ENCODE results near the gene FBXL13. TPM values are rescaled to one million over a fixed set of nuclear protein-coding genes. Genes with fewer than 3 reads are reported as not detected.

The FBXL13 gene
- total and polyA plus RNA-seq, 2 of the 8 experiments (the other 6 are each of a cell fraction or from before 2014, with no cell fraction given), result 1.2 to 2.8 TPM

- H4K20me1 ChIP-seq (replicated peaks in 1 of 2; ENCODE audit: control insufficient read depth in 1 of 2, insufficient read depth in 2 of 2, low read length in 2 of 2), result no peaks in the 10 kb centered on the region
- no peak overlapping the region for H2AFZ ChIP-seq (ENCODE audit: low read length)
- no peak overlapping the region for H3K9ac ChIP-seq (replicated peaks in 1 of 4; ENCODE audit: extremely low read depth in 1 of 4, low read depth in 3 of 4, low read length in 3 of 4)
- no peak overlapping the region for H3K27ac ChIP-seq (ENCODE audit: low read depth, low read length)
- FAIRE-seq, result no peak
- H3K14ac ChIP-seq (ENCODE audit: insufficient read length), result no peak overlapping the region
- 93% methylated on average over 5 of the region's 5 CpGs; no CpG with 5 or more reads in 1 of the 2 experiments for WGBS, 2 experiments (ENCODE audit: extremely low coverage in 1 of 2, insufficient coverage in 1 of 2, insufficient read length in 1 of 2, insufficient replicate concordance in 2 of 2, low coverage in 1 of 2, low lambda C conversion rate in 2 of 2, missing lambda C conversion rate in 1 of 2)
- no peak overlapping the region for H2BK5ac ChIP-seq (ENCODE audit: low read depth, low read length)
- TF ChIP-seq ZNF274 (IDR thresholded peaks at IDR 0.05; ENCODE audit: borderline replicate concordance, extremely low read depth, low read length) (no peak), JUN (IDR thresholded peaks at IDR 0.05; ENCODE audit: low read depth, low read length) (no peak), RNF2 (IDR thresholded peaks at IDR 0.05; ENCODE audit: borderline replicate concordance, low read depth, low read length, missing control alignments, poor library complexity, severe bottlenecking) (no peak), PHF8 (conservative IDR thresholded peaks at IDR 0.05; ENCODE audit: low read depth, low read length) (no peak), USF2 (IDR thresholded peaks at IDR 0.05; ENCODE audit: low read length) (no peak), GTF2F1 (IDR thresholded peaks at IDR 0.05; ENCODE audit: borderline replicate concordance, low read depth, low read length) (no peak), EP300 (IDR thresholded peaks at IDR 0.05; ENCODE audit: borderline replicate concordance in 1 of 2, low read depth in 2 of 2, low read length in 2 of 2) (no peak), CTBP2 (IDR thresholded peaks at IDR 0.05; ENCODE audit: borderline replicate concordance, insufficient read depth, insufficient read length, low read length) (no peak)
- H3K4me2 ChIP-seq (ENCODE audit: insufficient read depth in 1 of 2, low read depth in 2 of 2, low read length in 2 of 2), result no peak overlapping the region
- no peak overlapping the region for H3K18ac ChIP-seq (ENCODE audit: extremely low read depth, low read length)
- CTCF ChIA-PET (ENCODE audit: partially characterized antibody), result no interaction called here
- no peak for DNase-seq (ENCODE audit: low read depth in 1 of 2, low spot score in 2 of 2)
- no peak overlapping the region for H3K23ac ChIP-seq (ENCODE audit: insufficient read length)
- H3K4me1 ChIP-seq (replicated peaks in 1 of 4; ENCODE audit: control insufficient read depth in 3 of 4, insufficient read depth in 4 of 4, low read length in 3 of 4), result no peaks in the 10 kb centered on the region
- no peak overlapping the region for H2BK120ac ChIP-seq (replicated peaks; ENCODE audit: low read depth, low read length)
- H3K36me3 ChIP-seq (ENCODE audit: control insufficient read depth in 2 of 4, insufficient read depth in 4 of 4, low read length in 3 of 4), result no peaks in the 10 kb centered on the region
- no peak overlapping the region for H4K5ac ChIP-seq (ENCODE audit: insufficient read length, low read depth, low read length)
- POLR2A ChIA-PET (ENCODE audit: partially characterized antibody), result no interaction called here
- H4K91ac ChIP-seq (replicated peaks; ENCODE audit: insufficient read length, low read length), result no peak overlapping the region
- no peak overlapping the region for H2BK15ac ChIP-seq (ENCODE audit: low read length)
- no peak overlapping the region for H2BK20ac ChIP-seq (ENCODE audit: low read length)
- no peak overlapping the region for H3K56ac ChIP-seq (replicated peaks; ENCODE audit: insufficient read length, low read depth, low read length)
- no peak overlapping the region for H2AK5ac ChIP-seq (ENCODE audit: low read depth, low read length)
- no peak overlapping the region for H4K8ac ChIP-seq (ENCODE audit: extremely low read depth, insufficient read depth, low read length)
- H3K79me2 ChIP-seq (ENCODE audit: control insufficient read depth in 1 of 2, insufficient read depth in 2 of 2, low read length in 2 of 2), result no peaks in the 10 kb centered on the region
- no peak overlapping the region for H2BK12ac ChIP-seq (ENCODE audit: low read depth, low read length)
- no peaks in the 10 kb centered on the region for H3K9me3 ChIP-seq (ENCODE audit: insufficient read depth in 2 of 2, low read depth in 1 of 2, low read length in 1 of 2)
- no peaks in the 10 kb centered on the region for H3K79me1 ChIP-seq (ENCODE audit: low read depth, low read length)
- H3K27me3 ChIP-seq (replicated peaks in 1 of 4; ENCODE audit: control insufficient read depth in 3 of 4, extremely low read depth in 1 of 4, insufficient read depth in 3 of 4, low read length in 3 of 4), result no peaks in the 10 kb centered on the region; a peak in 1 of 7 replicates
- H3K4me3 ChIP-seq (ENCODE audit: extremely low read depth in 1 of 4, insufficient read depth in 2 of 4, low read depth in 3 of 4, low read length in 4 of 4), result no peak overlapping the region
- no peak overlapping the region for H3K4ac ChIP-seq (replicated peaks; ENCODE audit: insufficient read length, low read depth, low read length)
- H3K23me2 ChIP-seq (ENCODE audit: low read depth, low read length), result no peaks in the 10 kb centered on the region
Observed at GRCh38 chr7:102897856-102898531, 176.6 kb downstream of the FBXL13 start.

Measured in H1 (cell line).